ENCODE measurements around the gene FOXL2NB.

- TF ChIP-seq CTCF (IDR thresholded peaks at IDR 0.05; ENCODE audit: insufficient read depth, low read depth, low read length) (no peak), EZH2 (IDR thresholded peaks at IDR 0.05; ENCODE audit: insufficient read depth, low read length) (peak; percentile 97)
Measured at GRCh38 chr3:138950006-138950644, 3.1 kb downstream of the FOXL2NB start.

All from astrocyte (in vitro differentiated cells and primary cell).